HG02763 (cell line): ENCODE measurements around the gene AFAP1.
"Not testable (repeated sequence)": the region's sequence is repeated elsewhere in the genome, so short reads cannot be mapped to it uniquely, and the experiment has no call there.

Experiments
- ATAC-seq: cut with Tn5 transposase; IDR thresholded peaks from one replicate; pipeline ENCODE4 v1.9.1; 2021; ENCODE audit warnings: mild to moderate bottlenecking, moderate library complexity; ENCODE audit not compliant: unreplicated experiment

Gene AFAP1

GRCh38 chr4:7918187-7918586 lies 21.5 kb downstream of the AFAP1 start:
- ATAC-seq = not testable (repeated sequence)

DNA sequence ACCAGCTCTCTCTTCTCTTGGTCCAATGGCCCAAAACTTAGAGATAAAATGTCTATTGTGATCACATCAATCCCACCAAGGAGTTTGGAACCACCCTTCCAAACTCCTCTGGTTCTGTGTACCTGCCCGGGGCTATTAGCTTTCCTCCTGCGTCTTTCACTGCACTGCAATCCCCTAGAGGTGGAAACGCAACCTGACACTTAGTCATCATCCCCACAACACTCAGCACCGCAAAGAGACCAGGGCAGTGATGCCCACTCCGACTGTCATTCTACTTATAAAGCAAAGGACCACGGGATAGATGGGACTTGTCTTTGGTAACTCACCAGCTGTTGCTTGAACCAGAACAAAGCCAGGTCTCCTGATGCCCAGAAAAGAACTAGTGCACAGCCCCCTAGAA lies 22.0 kb downstream of the AFAP1 start:
- ATAC-seq = no peak

DNA sequence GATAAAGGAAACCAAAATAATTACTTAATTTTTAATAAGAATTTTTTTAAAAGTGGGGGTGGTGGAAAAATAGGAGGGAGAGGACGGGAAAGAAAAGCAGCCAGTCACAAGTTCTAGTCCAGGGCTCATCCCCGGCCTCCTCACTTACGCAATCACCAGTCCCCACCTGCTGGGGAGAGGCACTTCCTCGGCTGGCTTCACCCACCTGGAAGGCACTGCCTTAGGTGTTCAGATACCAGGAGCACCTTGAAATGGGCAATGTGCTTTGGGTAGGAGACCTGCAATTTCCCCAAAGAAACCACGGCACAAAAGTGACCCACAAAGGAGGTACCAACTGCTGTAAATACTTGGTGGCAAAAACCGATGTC lies 23.8 kb downstream of the AFAP1 start:
- no peak for ATAC-seq

DNA sequence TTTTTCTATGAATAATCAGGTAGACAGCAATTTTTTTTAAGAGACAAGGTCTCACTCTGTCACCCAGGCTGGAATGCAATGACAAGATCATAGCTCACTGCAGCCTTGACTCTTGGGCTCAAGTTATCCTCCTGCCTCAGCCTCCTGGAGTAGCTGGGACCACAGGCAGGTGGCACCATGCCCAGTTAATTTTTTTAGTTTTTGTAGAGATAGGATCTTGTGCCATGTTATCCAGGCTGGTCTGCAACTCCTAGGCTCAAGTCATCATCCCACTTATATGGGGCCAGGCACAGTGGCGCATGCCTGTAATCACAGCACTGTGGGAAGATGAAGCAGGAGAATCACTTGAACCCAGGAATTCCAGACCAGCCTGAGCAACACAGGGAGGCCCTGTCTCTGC lies 26.8 kb downstream of the AFAP1 start:
- ATAC-seq = no peak

- ATAC-seq = no peak
These were observed 28.6 kb downstream of the AFAP1 start for GRCh38 chr4:7910952-7911578.

DNA sequence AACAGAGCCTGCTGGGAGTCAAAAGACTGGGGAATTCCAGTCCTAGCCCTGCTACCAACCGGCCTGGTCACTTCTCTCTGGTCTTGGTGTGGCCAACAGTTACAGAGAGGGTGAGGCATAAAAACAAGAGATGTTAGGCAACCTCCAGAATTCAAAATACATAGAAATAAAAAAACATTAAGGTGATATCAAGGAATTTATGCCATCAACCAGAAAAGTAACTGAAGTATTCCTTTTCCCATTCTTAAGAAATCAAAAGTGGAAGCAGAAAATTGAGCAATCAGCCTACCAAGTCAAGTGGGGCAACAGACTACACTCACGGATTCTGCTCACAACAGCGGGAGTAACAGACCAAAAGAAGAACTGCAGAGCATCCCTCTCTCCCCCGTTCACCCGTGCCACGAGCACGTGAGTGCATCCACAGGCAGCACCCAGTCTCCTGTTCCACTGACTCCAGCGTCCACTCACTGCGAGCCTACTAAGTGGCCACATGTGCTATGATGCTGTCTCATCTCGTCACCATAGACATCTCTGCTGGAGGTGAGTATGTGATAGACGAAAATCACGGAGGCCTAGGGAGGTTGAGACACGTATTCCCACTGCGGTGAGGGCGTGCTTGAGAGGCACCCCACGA lies 29.3 kb downstream of the AFAP1 start:
- ATAC-seq = no peak

DNA sequence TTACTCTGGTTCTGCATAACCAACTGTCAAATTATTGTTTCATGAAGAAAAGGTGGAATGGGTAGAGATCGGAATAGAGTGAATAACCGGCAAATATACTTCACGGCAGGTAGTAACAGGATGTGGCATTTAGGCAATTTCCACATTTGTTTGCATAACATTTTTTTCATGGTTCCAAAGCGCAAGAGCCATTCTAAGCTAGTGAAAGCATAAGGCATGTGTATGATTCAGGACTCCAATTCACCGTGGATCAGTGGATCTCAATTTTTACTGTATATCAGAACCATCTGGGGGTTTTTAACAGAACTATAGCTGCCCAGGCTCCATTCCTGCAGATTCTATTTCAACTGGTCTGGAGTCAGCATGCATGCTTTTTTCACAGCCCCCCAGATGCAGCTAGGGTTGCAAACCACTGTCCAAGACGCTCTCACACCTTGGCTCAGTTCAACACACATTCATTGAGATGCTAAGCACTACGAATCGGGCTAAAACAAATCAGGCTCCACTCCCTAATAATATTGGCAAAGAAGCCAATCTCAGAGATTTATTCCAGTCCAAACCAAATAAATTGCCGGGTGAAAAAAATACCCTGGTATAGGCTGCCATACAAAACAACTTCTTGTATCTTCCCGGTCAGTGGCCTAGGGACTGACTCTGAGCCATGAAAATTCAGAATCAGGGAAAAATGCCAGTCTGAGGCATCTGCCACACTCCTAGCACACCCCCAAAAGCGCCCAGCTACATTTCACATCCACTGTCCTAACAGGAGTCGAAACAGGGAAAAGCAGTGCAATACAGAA lies 30.0 kb downstream of the AFAP1 start:
- ATAC-seq = no peak

- no peak for ATAC-seq
These were observed 31.0 kb downstream of the AFAP1 start for GRCh38 chr4:7908668-7909067.

- no peak for ATAC-seq
These were observed 32.5 kb downstream of the AFAP1 start for GRCh38 chr4:7907142-7907541.

DNA sequence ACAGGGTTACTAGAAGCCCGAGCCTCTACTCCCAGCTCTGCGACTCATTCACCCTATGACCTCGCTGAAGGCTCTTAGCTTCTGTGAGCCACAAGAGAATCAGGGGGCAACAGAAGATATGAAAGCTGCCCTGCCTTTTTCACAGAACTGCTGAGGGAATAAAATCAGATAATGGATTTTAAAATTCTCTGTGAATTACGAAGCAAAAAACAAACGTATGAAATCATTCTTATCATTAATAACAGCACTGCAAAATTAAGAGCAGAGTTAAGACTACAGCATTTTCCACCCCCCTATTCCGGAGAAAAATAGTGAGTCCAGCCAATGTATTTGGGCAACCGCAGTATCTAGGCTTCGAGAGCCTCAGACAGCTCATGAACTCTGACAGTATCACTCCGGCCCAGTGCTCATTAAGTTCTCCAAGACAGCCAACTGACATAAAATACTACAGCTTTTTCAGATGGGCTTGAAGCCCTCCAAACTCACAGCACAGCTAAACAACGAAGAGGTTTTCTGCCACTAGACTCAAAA lies 33.4 kb downstream of the AFAP1 start:
- no peak for ATAC-seq

GRCh38 chr4:7904952-7905915 lies 34.4 kb downstream of the AFAP1 start:
- no peak for ATAC-seq

GRCh38 chr4:7903791-7904516 lies 35.7 kb downstream of the AFAP1 start:
- no peak for ATAC-seq

- ATAC-seq = no peak
These were observed 36.8 kb downstream of the AFAP1 start for GRCh38 chr4:7902826-7903225.

DNA sequence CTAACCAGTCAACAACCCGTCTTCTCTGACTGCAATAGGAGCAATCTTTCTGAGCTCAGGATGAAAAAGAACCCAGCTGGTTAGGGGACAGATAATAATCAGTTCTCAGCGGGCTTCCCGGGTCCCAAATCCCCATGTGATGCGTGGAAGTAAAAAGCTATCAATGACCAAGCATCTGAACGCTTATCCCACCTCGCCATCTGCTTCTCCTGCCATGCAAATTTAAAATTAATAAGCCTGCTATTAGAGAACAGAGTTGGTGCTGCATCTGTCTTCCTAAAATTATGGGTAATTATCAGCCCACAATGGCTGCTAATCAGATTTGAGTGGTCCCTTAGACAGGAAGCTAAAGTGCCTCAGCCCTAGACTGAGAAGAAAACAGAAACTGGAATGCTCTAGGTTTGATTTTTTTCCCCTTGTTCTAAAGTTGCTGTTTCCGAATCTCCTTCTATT lies 37.5 kb downstream of the AFAP1 start:
- ATAC-seq = no peak

DNA sequence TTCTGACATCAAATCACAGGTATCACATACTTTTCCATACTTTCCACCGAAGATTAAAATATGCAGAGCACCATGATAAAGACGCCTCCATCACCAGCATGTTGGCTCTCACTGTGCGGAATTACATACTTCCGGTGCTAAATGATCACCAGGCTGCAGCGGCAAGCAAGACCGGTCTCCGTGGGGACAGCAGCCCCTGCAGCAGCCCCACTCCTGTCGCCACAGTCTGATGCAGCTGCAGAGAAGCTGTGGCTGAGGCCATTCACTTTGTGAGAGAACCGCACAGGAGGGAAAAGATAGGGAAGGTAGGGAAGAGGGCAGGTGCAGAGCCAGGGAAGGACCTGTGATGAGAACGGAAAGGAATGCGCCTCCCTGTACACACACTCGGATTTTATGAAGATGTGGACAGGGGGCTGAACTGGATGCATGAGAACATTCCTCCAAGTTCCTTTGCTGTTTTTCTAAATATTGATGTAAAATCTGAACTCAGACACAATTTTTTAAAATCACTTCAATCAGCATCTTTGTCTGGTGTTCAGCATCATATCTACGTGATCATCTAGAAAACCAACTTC lies 38.3 kb downstream of the AFAP1 start:
- ATAC-seq = no peak

DNA sequence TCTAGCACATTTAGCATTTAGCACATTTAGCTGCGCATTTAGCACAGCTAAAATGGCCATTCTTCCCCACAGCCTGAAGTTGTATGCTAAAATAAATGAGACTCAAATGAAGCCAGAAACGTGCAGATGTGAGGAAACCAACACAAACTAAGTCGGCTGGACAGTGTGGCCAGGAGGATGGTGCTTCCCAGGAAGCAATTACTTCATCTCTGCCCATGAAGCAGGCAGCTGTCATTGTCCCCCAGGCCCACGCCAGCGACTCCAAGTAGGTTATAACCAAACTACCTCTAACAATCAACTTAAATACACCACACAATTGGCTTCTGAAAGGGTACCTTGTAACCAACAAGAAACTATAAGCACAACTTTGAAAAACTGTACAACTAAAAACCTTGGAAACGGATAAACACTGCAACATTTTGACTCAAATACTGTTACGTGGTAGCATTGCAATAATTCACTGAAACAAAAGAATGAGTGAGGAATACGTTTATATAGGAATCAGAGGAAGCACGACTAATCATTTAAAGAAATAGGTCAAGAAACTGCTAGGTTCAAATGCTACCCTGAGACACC lies 39.2 kb downstream of the AFAP1 start:
- ATAC-seq = no peak

- no peak for ATAC-seq
These were observed 40.3 kb downstream of the AFAP1 start for GRCh38 chr4:7899184-7899869.

DNA sequence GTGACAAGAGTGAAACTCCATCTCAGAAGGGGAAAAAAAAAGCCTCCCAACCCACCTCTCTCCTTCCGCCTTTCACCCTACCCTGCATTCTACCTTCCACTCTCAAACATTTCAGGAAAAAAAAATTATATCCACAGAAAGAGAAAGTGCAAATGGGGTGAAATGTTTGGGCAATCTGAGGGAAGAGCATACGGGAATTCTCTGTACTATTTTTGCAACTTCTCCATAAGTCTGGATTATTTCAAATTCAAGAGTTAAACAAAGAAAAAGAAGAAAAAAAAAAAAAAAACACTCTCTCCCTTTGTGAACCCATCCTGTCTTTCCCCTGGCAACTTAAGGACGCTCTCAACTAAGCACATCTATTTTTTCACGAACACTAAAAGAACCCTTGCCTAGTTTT lies 41.3 kb downstream of the AFAP1 start:
- no peak for ATAC-seq

DNA sequence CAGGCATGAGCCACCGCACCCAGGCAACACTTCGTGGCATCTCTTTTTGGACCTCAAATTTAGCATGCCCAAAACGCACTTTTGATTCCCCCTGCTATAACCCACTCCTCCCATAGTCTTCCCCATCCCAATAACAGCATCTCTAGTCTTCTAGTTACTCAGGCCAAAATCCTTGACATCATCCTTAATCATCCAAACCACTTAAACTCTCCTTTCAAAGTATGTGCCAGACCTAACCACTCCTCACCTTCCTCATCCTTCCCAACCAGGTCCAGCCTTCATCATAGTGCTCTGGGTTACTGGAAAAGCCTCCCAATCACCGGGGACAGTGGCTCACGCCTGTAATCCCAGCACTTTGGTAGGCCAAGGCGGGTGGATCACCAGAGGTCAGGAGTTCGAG lies 41.9 kb downstream of the AFAP1 start:
- ATAC-seq = no peak
